B cell (primary cell): ENCODE measurements around the gene POLR1D. TPM values are rescaled to one million over a fixed set of nuclear protein-coding genes. Genes with fewer than 3 reads are reported as not detected.

ENCODE experiments used
- ATAC-seq: fragments of 200-7000 bp; cut with Tn5 transposase; one replicate; pipeline ENCODE4 v1.10.0; 2021; ENCODE audit warnings: low read depth, mild to moderate bottlenecking, moderate number of reproducible peaks, moderate library complexity
- CTCF ChIA-PET: fragments of 350-600 bp; sonication (Branson Sonifier 250); formaldehyde crosslinking; loops from one replicate; lab custom pipeline; 2021; ENCODE audit warnings: antibody characterized with exemption, inconsistent platforms; lab: Charles Lee
- POLR2A ChIA-PET: fragments of 350-600 bp; sonication (Branson Sonifier 250); formaldehyde crosslinking; loops from one replicate; lab custom pipeline; 2021; ENCODE audit warnings: antibody characterized with exemption; lab: Charles Lee
- DNase-seq: peaks from one replicate; pipeline ENCODE4 v3.0.0; 2013
- H2AFZ ChIP-seq: 2 replicates; pipeline ENCODE4 v1.6.1; 2012; ENCODE audit warnings: mild to moderate bottlenecking, low read depth, low read length; ENCODE audit not compliant: insufficient read depth, poor library complexity, severe bottlenecking
- H3K27ac ChIP-seq, 2 donors: 1 replicate in 1 of 2; 2 replicates in 1 of 2; pipeline ENCODE4 v1.5.1; 2012 to 2013; ENCODE audit warnings: low read length in 2 of 2, mild to moderate bottlenecking in 2 of 2, moderate library complexity in 1 of 2
- H3K27me3 ChIP-seq, 4 experiments: fragments of 200-600 bp in 1 of 4; sonication (generic) in 1 of 4; replicated peaks in 1 of 4; 1 replicate in 2 of 4; 2 replicates in 2 of 4; pipeline versions ENCODE4 v1.6.1 to v1.7.0; 2013 to 2016; ENCODE audit warnings: low read length in 3 of 4, mild to moderate bottlenecking in 2 of 4, mixed read lengths in 1 of 4, moderate library complexity in 1 of 4; ENCODE audit not compliant: insufficient read depth in 4 of 4, control insufficient read depth in 3 of 4; ENCODE audit errors: control extremely low read depth in 1 of 4
- H3K36me3 ChIP-seq, 2 experiments: replicated peaks in 1 of 2; 1 replicate in 1 of 2; 2 replicates in 1 of 2; pipeline versions ENCODE4 v1.6.1 to v1.7.1; 2013; ENCODE audit warnings: low read length in 1 of 2; ENCODE audit not compliant: insufficient read depth in 2 of 2, control insufficient read depth in 1 of 2; ENCODE audit errors: control extremely low read depth in 1 of 2, extremely low read depth in 1 of 2
- H3K4me1 ChIP-seq, 2 donors: fragments of 200-600 bp in 1 of 2; sonication (generic) in 1 of 2; 1 replicate in 1 of 2; 2 replicates in 1 of 2; pipeline versions ENCODE4 v1.5.1 to v1.6.1; 2013 to 2017; ENCODE audit warnings: low read length in 2 of 2; ENCODE audit not compliant: control insufficient read depth in 2 of 2, insufficient read depth in 2 of 2
- H3K4me2 ChIP-seq: replicated peaks from 2 replicates; pipeline ENCODE3; 2012; ENCODE audit warnings: mild to moderate bottlenecking, low read depth, low read length; ENCODE audit not compliant: poor library complexity, severe bottlenecking
- H3K4me3 ChIP-seq, 5 experiments: fragments of 200-600 bp in 1 of 5; sonication (generic) in 1 of 5; 1 replicate in 3 of 5; 2 replicates in 2 of 5; pipeline versions ENCODE4 v1.5.1 to v1.7.0; 2011 to 2016; ENCODE audit warnings: low read length in 4 of 5, mild to moderate bottlenecking in 4 of 5, low read depth in 2 of 5, control low read depth in 1 of 5, moderate library complexity in 1 of 5; ENCODE audit not compliant: insufficient read depth in 1 of 5; ENCODE audit errors: control extremely low read depth in 1 of 5, extremely low read depth in 1 of 5
- H3K79me2 ChIP-seq: fragments of 200-600 bp; sonication (generic); one replicate; pipeline ENCODE4 v1.6.0; 2016; ENCODE audit warnings: low read length; ENCODE audit not compliant: control insufficient read depth, insufficient read depth
- H3K9ac ChIP-seq: fragments of 200-600 bp; sonication (generic); 2 replicates; pipeline ENCODE4 v1.6.1; 2017; ENCODE audit warnings: mild to moderate bottlenecking, low read length, moderate library complexity
- H3K9me3 ChIP-seq, 3 donors: one replicate each; pipeline versions ENCODE4 v1.6.1 to v1.7.1; 2013; ENCODE audit warnings: low read length in 2 of 3; ENCODE audit not compliant: control insufficient read depth in 2 of 3, insufficient read depth in 1 of 3; ENCODE audit errors: control extremely low read depth in 1 of 3
- H4K20me1 ChIP-seq: 2 replicates; pipeline ENCODE4 v1.6.0; 2012; ENCODE audit warnings: mild to moderate bottlenecking, low read length; ENCODE audit not compliant: insufficient read depth, control insufficient read depth, poor library complexity, severe bottlenecking
- H3K27ac Mint-ChIP-seq: one replicate; pipeline ENCODE4 v1.8.0; 2021; ENCODE audit warnings: mixed read lengths
- H3K27me3 Mint-ChIP-seq: one replicate; pipeline ENCODE4 v1.8.0; 2021; ENCODE audit warnings: mixed read lengths
- H3K4me1 Mint-ChIP-seq: one replicate; pipeline ENCODE4 v1.8.0; 2021; ENCODE audit warnings: mixed read lengths
- H3K4me3 Mint-ChIP-seq: one replicate; pipeline ENCODE4 v1.8.0; 2021; ENCODE audit warnings: mixed read lengths
- H3K9me3 Mint-ChIP-seq: one replicate; pipeline ENCODE4 v1.8.0; 2022; ENCODE audit warnings: mixed read lengths; ENCODE audit not compliant: insufficient read depth
- EZH2 ChIP-seq: IDR thresholded peaks from 2 replicates; pipeline ENCODE4 v1.6.1; 2012; ENCODE audit warnings: borderline replicate concordance, low read depth, mild to moderate bottlenecking, moderate library complexity, low read length; ENCODE audit not compliant: insufficient read depth, poor library complexity, severe bottlenecking
- WGBS: methylation state at CpG from one replicate; pipeline ENCODE4 v1.1.5; 2013; ENCODE audit warnings: missing lambda C conversion rate; ENCODE audit not compliant: insufficient coverage; 5-methylcytosine and 5-hydroxymethylcytosine counted together
- intact Hi-C: fragments of 100-400 bp; cut with micrococcal nuclease; formaldehyde crosslinking; loops from one replicate; pipeline ENCODE4 v1.10.0; 2022
- polyA plus RNA-seq: library from polyadenylated mRNA; depleted of rRNA; stranded (reverse); fragments of >200 nt; gene quantifications from 2 replicates; pipeline ENCODE4 v1.2.3, GENCODE V29; 2012
- total RNA-seq, 2 donors: library from RNA; stranded (reverse); fragments of 120-200 nt in 1 of 2; gene quantifications; 1 replicate in 1 of 2; 2 replicates in 1 of 2; pipeline versions ENCODE4 v1.2.3 to v1.2.4, GENCODE V29; 2013 to 2022
- TF ChIP-seq, protein P1 (sequence below): fragments of 200-600 bp; IDR thresholded peaks from one replicate; pipeline ENCODE4 v1.8.0; 2022; ENCODE audit warnings: antibody characterized with exemption, mild to moderate bottlenecking

The POLR1D gene
- total and polyA plus RNA-seq, 2 donors (not counting 1 experiment from before 2014, with no cell fraction given), result 130 to 144 TPM

- Histone ChIP-seq H3K4me3 (no peak overlapping the region), H3K4me2 (no peak overlapping the region), H3K9me3 (no peaks in the 10 kb centered on the region), H3K36me3 (peaks cover 0 to 7% of the 10 kb centered on the region in 2 experiments), H3K27me3 (no peaks in the 10 kb centered on the region), H2AFZ (no peak overlapping the region), H3K9ac (no peak overlapping the region), H3K4me1 (no peaks in the 10 kb centered on the region), H3K79me2 (peaks cover 67% of the 10 kb centered on the region), H3K27ac (no peak overlapping the region), H4K20me1 (peaks cover 28% of the 10 kb centered on the region)
- no CpG with 5 or more reads among the region's 1 CpG for WGBS
- Mint-ChIP-seq H3K4me1 (peaks cover 32% of the 10 kb centered on the region), H3K4me3 (no peak overlapping the region), H3K9me3 (no peaks in the 10 kb centered on the region), H3K27ac (no peak overlapping the region), H3K27me3 (no peaks in the 10 kb centered on the region)
- DNase-seq (no peak), ATAC-seq (no peak)
- intact Hi-C loops, result no loop called here
- POLR2A ChIA-PET, result interaction anchor here (0.7 kb wide), 1 partner anchor 50 kb away, joined by 4 read pairs; no protein-coding TSS in a partner anchor
- CTCF ChIA-PET, result no interaction called here
- TF ChIP-seq, protein P1, sequence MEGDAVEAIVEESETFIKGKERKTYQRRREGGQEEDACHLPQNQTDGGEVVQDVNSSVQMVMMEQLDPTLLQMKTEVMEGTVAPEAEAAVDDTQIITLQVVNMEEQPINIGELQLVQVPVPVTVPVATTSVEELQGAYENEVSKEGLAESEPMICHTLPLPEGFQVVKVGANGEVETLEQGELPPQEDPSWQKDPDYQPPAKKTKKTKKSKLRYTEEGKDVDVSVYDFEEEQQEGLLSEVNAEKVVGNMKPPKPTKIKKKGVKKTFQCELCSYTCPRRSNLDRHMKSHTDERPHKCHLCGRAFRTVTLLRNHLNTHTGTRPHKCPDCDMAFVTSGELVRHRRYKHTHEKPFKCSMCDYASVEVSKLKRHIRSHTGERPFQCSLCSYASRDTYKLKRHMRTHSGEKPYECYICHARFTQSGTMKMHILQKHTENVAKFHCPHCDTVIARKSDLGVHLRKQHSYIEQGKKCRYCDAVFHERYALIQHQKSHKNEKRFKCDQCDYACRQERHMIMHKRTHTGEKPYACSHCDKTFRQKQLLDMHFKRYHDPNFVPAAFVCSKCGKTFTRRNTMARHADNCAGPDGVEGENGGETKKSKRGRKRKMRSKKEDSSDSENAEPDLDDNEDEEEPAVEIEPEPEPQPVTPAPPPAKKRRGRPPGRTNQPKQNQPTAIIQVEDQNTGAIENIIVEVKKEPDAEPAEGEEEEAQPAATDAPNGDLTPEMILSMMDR, result no peak
- no peak for TF ChIP-seq EZH2
Measured at GRCh38 chr13:27637289-27637626, 15.6 kb downstream of the POLR1D start.

GRCh38 chr13:27638001-27638400, 16.3 kb downstream of the POLR1D start:
- DNase-seq (no peak), ATAC-seq (no peak)
- TF ChIP-seq, protein P1, result no peak
- no peak for TF ChIP-seq EZH2
- H3K9me3 ChIP-seq, result no peaks in the 10 kb centered on the region
- H3K4me1 ChIP-seq, result no peaks in the 10 kb centered on the region
- intact Hi-C loops, result no loop called here
- CTCF ChIA-PET, result no interaction called here
- Mint-ChIP-seq H3K27me3 (no peaks in the 10 kb centered on the region), H3K4me1 (peaks cover 36% of the 10 kb centered on the region), H3K27ac (no peak overlapping the region), H3K4me3 (no peak overlapping the region), H3K9me3 (no peaks in the 10 kb centered on the region)
- no peak overlapping the region for H3K4me2 ChIP-seq
- peaks cover 64% of the 10 kb centered on the region for H3K79me2 ChIP-seq
- no peaks in the 10 kb centered on the region for H3K27me3 ChIP-seq
- POLR2A ChIA-PET, result no interaction called here
- H3K9ac ChIP-seq, result no peak overlapping the region
- peaks cover 0 to 3% of the 10 kb centered on the region in 2 experiments for H3K36me3 ChIP-seq
- H3K27ac ChIP-seq, result no peak overlapping the region
- no peak overlapping the region for H3K4me3 ChIP-seq
- WGBS, result no CpG with 5 or more reads among the region's 1 CpG
- no peak overlapping the region for H2AFZ ChIP-seq
- H4K20me1 ChIP-seq, result peaks cover 33% of the 10 kb centered on the region
